ENCODE measurements around the gene FEM1B.
A peak's percentile ranks its signal among the peaks of the same experiment; 100 is the strongest.

Gene FEM1B

DNA sequence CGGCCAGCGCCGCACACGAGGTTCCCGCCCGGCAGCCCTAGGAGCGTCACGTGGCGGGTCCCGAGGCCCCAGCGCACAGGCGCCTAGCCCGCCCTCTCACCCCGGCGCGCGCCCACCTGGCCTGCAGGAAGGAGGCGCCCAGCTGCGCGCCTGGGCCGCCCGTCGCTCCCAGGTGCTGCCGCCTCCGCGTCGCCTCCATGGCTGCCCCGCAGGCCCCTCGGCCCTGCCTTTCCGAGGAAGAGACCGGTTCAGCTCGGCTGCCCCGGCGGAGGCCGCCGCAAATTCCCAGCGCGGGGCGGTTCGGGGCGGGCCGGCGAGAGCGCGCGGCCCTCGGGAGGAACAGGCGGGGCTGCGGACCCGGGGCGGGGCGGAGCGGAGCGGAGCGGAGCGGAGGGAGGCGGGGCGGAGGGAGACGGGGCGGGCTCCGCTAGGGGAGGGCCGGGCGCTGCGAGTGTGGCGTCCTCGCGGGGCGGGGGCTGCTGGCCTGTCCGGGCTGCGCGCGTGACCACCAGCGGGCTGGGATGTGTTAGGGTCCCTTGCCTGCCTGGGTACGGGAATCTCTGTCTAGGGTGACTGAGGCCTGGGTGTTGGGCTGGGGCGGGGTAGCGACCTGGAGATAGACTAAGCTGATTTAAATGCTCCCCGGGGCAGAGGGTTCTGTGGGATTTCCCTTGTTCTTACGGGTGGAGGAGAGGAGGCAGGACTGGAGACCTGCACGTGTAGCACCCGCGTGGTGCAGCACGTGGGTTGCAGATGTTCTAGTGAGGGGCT is 48.0 kb upstream of the FEM1B start, which contains the start of gene CLN6 (continued):
- TF ChIP-seq ZNF677 (tag by site-specific recombination; IDR thresholded peaks at IDR 0.05) (0 out of 2 replicates have a peak, but pooled peaks have one; percentile 20), ZNF658 (tag by site-specific recombination; IDR thresholded peaks at IDR 0.05) (no peak), ZNF830 (tag by site-specific recombination; IDR thresholded peaks at IDR 0.05; ENCODE audit: low read depth) (no peak), ZNF211 (tag by site-specific recombination; IDR thresholded peaks at IDR 0.05; ENCODE audit: low read depth) (no peak), ZNF24 (tag by site-specific recombination; IDR thresholded peaks at IDR 0.05) (no peak), ZNF148 (tag by site-specific recombination; IDR thresholded peaks at IDR 0.05; ENCODE audit: borderline replicate concordance) (no peak), ZNF174 (tag by site-specific recombination; IDR thresholded peaks at IDR 0.05) (no peak), ZNF510 (tag by site-specific recombination; IDR thresholded peaks at IDR 0.05; ENCODE audit: insufficient replicate concordance) (no peak), ZNF624 (tag by site-specific recombination; IDR thresholded peaks at IDR 0.05) (no peak), ZNF639 (tag by site-specific recombination; IDR thresholded peaks at IDR 0.05) (no peak), HOXC10 (CRISPR knock-in tag; IDR thresholded peaks at IDR 0.05) (no peak), ZNF561 (tag by site-specific recombination; IDR thresholded peaks at IDR 0.05; ENCODE audit: borderline replicate concordance) (peak; percentile 99), ZNF514 (tag by site-specific recombination; IDR thresholded peaks at IDR 0.05) (no peak), ZNF335 (tag by site-specific recombination; conservative IDR thresholded peaks at IDR 0.05) (peak; percentile 23), SCRT2 (tag by site-specific recombination; IDR thresholded peaks at IDR 0.05) (no peak), ZNF785 (tag by site-specific recombination; IDR thresholded peaks at IDR 0.05) (no peak), TCF7L2 (IDR thresholded peaks at IDR 0.05; ENCODE audit: borderline replicate concordance, low read depth, low read length) (no peak), GFI1B (tag by site-specific recombination; IDR thresholded peaks at IDR 0.05) (no peak), ZNF610 (tag by site-specific recombination; IDR thresholded peaks at IDR 0.05; ENCODE audit: borderline replicate concordance) (no peak; the same call in 1 of the 2 replicates), ZNF473 (tag by site-specific recombination; IDR thresholded peaks at IDR 0.05) (no peak), YY1 (tag by site-specific recombination; IDR thresholded peaks at IDR 0.05) (0 out of 2 replicates have a peak, but pooled peaks have one; percentile 43), ZNF19 (tag by site-specific recombination; IDR thresholded peaks at IDR 0.05; ENCODE audit: low read depth) (no peak), ZNF157 (tag by site-specific recombination; IDR thresholded peaks at IDR 0.05) (no peak), MYNN (tag by site-specific recombination; IDR thresholded peaks at IDR 0.05; ENCODE audit: borderline replicate concordance) (no peak)
- TF ChIP-seq, protein P1, sequence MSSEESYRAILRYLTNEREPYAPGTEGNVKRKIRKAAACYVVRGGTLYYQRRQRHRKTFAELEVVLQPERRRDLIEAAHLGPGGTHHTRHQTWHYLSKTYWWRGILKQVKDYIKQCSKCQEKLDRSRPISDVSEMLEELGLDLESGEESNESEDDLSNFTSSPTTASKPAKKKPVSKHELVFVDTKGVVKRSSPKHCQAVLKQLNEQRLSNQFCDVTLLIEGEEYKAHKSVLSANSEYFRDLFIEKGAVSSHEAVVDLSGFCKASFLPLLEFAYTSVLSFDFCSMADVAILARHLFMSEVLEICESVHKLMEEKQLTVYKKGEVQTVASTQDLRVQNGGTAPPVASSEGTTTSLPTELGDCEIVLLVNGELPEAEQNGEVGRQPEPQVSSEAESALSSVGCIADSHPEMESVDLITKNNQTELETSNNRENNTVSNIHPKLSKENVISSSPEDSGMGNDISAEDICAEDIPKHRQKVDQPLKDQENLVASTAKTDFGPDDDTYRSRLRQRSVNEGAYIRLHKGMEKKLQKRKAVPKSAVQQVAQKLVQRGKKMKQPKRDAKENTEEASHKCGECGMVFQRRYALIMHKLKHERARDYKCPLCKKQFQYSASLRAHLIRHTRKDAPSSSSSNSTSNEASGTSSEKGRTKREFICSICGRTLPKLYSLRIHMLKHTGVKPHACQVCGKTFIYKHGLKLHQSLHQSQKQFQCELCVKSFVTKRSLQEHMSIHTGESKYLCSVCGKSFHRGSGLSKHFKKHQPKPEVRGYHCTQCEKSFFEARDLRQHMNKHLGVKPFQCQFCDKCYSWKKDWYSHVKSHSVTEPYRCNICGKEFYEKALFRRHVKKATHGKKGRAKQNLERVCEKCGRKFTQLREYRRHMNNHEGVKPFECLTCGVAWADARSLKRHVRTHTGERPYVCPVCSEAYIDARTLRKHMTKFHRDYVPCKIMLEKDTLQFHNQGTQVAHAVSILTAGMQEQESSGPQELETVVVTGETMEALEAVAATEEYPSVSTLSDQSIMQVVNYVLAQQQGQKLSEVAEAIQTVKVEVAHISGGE (tag by site-specific recombination; conservative IDR thresholded peaks at IDR 0.05; ENCODE audit: low read depth), result no peak
- TF ChIP-seq, protein P2, sequence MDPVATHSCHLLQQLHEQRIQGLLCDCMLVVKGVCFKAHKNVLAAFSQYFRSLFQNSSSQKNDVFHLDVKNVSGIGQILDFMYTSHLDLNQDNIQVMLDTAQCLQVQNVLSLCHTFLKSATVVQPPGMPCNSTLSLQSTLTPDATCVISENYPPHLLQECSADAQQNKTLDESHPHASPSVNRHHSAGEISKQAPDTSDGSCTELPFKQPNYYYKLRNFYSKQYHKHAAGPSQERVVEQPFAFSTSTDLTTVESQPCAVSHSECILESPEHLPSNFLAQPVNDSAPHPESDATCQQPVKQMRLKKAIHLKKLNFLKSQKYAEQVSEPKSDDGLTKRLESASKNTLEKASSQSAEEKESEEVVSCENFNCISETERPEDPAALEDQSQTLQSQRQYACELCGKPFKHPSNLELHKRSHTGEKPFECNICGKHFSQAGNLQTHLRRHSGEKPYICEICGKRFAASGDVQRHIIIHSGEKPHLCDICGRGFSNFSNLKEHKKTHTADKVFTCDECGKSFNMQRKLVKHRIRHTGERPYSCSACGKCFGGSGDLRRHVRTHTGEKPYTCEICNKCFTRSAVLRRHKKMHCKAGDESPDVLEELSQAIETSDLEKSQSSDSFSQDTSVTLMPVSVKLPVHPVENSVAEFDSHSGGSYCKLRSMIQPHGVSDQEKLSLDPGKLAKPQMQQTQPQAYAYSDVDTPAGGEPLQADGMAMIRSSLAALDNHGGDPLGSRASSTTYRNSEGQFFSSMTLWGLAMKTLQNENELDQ (tag by site-specific recombination; IDR thresholded peaks at IDR 0.05; ENCODE audit: low read depth), result no peak
- TF ChIP-seq, protein P3, sequence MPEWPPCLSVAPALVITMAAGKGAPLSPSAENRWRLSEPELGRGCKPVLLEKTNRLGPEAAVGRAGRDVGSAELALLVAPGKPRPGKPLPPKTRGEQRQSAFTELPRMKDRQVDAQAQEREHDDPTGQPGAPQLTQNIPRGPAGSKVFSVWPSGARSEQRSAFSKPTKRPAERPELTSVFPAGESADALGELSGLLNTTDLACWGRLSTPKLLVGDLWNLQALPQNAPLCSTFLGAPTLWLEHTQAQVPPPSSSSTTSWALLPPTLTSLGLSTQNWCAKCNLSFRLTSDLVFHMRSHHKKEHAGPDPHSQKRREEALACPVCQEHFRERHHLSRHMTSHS (tag by site-specific recombination; IDR thresholded peaks at IDR 0.05), result no peak
- TF ChIP-seq, protein P4, sequence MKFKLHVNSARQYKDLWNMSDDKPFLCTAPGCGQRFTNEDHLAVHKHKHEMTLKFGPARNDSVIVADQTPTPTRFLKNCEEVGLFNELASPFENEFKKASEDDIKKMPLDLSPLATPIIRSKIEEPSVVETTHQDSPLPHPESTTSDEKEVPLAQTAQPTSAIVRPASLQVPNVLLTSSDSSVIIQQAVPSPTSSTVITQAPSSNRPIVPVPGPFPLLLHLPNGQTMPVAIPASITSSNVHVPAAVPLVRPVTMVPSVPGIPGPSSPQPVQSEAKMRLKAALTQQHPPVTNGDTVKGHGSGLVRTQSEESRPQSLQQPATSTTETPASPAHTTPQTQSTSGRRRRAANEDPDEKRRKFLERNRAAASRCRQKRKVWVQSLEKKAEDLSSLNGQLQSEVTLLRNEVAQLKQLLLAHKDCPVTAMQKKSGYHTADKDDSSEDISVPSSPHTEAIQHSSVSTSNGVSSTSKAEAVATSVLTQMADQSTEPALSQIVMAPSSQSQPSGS (tag by site-specific recombination; IDR thresholded peaks at IDR 0.05; ENCODE audit: low read depth), result no peak
